Ishikawa (cell line): Measurements from ENCODE around the gene FAM25G.
A peak's percentile ranks its signal among the peaks of the same experiment; 100 is the strongest.

Source experiments
- CEBPB ChIP-seq: IDR thresholded peaks from 2 replicates; pipeline ENCODE4 v1.6.1; 2012
- CREB1 ChIP-seq: IDR thresholded peaks from 2 replicates; pipeline ENCODE4 v1.6.1; 2012; ENCODE audit warnings: low read depth
- EGR1 ChIP-seq: IDR thresholded peaks from 2 replicates; pipeline ENCODE4 v1.6.1; 2012
- EP300 ChIP-seq: IDR thresholded peaks from 2 replicates; pipeline ENCODE4 v1.6.1; 2012; ENCODE audit warnings: borderline replicate concordance
- FOXM1 ChIP-seq: IDR thresholded peaks from 2 replicates; pipeline ENCODE4 v1.6.1; 2012; ENCODE audit warnings: low read depth, borderline replicate concordance
- NFIC ChIP-seq: IDR thresholded peaks from 2 replicates; pipeline ENCODE4 v1.6.1; 2012
- RAD21 ChIP-seq: IDR thresholded peaks from 2 replicates; pipeline ENCODE4 v1.6.1; 2012; ENCODE audit warnings: low read depth
- TAF1 ChIP-seq: IDR thresholded peaks from 2 replicates; pipeline ENCODE4 v1.6.1; 2012; ENCODE audit warnings: low read depth, mild to moderate bottlenecking
- TCF12 ChIP-seq: IDR thresholded peaks from 2 replicates; pipeline ENCODE4 v1.6.1; 2012; ENCODE audit warnings: low read depth
- TEAD4 ChIP-seq: IDR thresholded peaks from 2 replicates; pipeline ENCODE4 v1.6.1; 2012
- YY1 ChIP-seq: IDR thresholded peaks from 2 replicates; pipeline ENCODE4 v1.6.1; 2012; ENCODE audit warnings: low read depth
- ZBTB7A ChIP-seq: IDR thresholded peaks from 2 replicates; pipeline ENCODE4 v1.6.1; 2012; ENCODE audit warnings: low read depth
- TF ChIP-seq, protein P1 (sequence below): IDR thresholded peaks from 2 replicates; pipeline ENCODE4 v1.6.1; 2012; ENCODE audit warnings: low read depth, mild to moderate bottlenecking
- TF ChIP-seq, protein P2 (sequence below): IDR thresholded peaks from 2 replicates; pipeline ENCODE4 v1.6.1; 2012
- TF ChIP-seq, protein P3 (sequence below): IDR thresholded peaks from 2 replicates; pipeline ENCODE4 v1.6.1; 2012

FAM25G gene

DNA sequence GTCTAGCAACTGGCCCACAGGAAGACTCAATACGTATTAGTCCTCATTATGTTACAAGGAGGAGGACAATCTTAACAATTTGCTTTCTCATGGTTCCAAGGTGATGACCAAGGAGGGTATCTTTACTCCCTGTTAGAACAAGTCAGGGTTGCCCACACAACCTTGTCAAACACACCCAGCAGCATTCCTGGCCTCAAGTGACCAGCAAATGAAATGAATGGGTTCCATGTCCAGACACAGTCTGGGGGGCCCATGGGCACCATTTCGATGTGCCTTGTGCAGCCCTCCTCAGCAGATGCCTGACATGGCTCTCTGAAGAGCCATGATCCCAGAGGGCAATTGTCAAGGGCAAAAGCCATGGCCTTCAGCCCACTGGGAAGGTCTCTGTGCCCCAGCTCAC lies 48.4 kb downstream of the FAM25G start:
- TF ChIP-seq, protein P1, sequence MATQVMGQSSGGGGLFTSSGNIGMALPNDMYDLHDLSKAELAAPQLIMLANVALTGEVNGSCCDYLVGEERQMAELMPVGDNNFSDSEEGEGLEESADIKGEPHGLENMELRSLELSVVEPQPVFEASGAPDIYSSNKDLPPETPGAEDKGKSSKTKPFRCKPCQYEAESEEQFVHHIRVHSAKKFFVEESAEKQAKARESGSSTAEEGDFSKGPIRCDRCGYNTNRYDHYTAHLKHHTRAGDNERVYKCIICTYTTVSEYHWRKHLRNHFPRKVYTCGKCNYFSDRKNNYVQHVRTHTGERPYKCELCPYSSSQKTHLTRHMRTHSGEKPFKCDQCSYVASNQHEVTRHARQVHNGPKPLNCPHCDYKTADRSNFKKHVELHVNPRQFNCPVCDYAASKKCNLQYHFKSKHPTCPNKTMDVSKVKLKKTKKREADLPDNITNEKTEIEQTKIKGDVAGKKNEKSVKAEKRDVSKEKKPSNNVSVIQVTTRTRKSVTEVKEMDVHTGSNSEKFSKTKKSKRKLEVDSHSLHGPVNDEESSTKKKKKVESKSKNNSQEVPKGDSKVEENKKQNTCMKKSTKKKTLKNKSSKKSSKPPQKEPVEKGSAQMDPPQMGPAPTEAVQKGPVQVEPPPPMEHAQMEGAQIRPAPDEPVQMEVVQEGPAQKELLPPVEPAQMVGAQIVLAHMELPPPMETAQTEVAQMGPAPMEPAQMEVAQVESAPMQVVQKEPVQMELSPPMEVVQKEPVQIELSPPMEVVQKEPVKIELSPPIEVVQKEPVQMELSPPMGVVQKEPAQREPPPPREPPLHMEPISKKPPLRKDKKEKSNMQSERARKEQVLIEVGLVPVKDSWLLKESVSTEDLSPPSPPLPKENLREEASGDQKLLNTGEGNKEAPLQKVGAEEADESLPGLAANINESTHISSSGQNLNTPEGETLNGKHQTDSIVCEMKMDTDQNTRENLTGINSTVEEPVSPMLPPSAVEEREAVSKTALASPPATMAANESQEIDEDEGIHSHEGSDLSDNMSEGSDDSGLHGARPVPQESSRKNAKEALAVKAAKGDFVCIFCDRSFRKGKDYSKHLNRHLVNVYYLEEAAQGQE: no peak
- no peak for TF ChIP-seq CREB1

DNA sequence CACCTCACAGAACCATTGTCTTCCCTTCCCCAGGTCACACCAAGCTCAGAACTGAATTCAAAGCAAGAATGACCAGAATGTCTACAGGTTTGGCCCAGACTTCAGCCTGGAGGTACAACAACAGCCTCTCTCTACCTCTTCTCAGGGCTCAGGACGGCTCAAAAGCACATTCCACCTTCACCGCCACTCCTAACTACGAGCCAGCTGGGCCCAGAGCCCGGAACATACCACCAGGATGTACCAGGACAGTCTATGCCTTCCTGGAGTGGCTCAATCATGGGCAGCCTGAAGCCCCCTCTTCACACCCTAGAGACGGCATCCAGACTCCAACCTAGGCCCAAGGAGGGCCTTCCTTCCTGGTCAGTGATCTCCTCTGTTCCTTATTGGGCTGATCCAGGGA lies 49.1 kb downstream of the FAM25G start:
- no peak for TF ChIP-seq CREB1
- no peak for TF ChIP-seq EP300
- TF ChIP-seq, protein P2, sequence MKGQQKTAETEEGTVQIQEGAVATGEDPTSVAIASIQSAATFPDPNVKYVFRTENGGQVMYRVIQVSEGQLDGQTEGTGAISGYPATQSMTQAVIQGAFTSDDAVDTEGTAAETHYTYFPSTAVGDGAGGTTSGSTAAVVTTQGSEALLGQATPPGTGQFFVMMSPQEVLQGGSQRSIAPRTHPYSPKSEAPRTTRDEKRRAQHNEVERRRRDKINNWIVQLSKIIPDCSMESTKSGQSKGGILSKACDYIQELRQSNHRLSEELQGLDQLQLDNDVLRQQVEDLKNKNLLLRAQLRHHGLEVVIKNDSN: no peak
- no peak for TF ChIP-seq FOXM1
- no peak for TF ChIP-seq YY1
- no peak for TF ChIP-seq TCF12
- no peak for TF ChIP-seq TAF1
- no peak for TF ChIP-seq EGR1
- no peak for TF ChIP-seq NFIC
- no peak for TF ChIP-seq ZBTB7A

DNA sequence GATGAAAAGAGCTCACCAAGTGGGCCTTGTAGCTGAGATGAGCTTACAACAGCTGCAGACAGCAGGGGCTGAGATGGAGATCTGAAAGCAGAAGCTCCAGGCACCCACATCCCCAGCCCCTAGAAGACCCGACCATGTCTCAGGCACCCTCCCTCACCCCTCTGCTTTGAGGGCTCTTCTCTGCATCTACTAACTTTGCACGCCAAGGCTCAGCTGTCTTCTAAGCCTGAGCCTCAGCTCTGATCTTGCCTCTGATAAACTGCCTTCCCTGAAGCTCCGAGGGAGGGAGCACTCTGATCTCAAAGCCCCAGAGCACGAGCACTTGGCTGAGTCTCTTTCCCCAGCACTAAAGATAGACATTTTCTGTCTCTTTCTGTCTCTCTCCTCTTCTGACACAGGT lies 49.6 kb downstream of the FAM25G start:
- TF ChIP-seq NFIC (no peak), RAD21 (no peak), EP300 (no peak), CEBPB (no peak), YY1 (no peak), CREB1 (no peak), TEAD4 (no peak), TCF12 (no peak), FOXM1 (no peak), EGR1 (no peak), ZBTB7A (no peak), TAF1 (no peak)
- TF ChIP-seq, protein P2: no peak
- TF ChIP-seq, protein P3, sequence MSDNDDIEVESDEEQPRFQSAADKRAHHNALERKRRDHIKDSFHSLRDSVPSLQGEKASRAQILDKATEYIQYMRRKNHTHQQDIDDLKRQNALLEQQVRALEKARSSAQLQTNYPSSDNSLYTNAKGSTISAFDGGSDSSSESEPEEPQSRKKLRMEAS: no peak
- TF ChIP-seq, protein P1: no peak

DNA sequence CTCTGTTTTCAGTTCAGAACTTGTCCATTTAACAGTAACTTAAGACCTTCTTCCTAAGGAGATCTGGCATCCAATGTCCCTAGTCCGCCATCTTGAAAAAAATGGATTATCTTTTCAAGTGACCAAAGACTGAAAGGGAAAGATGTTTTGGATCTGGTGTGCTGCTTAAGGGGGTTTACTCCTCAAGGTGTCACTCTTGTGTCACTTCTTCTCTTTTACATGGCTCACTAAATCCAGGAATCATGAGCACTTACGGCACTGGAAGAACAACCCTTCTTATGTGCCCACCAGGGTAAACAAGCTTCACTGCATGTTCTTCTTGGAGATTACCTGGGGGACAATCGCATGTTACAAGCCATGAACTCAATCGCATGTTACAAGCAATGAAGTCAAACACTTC lies 51.3 kb downstream of the FAM25G start:
- TF ChIP-seq RAD21 (peak; percentile 15; the same call in 1 of the 2 replicates), NFIC (no peak)

DNA sequence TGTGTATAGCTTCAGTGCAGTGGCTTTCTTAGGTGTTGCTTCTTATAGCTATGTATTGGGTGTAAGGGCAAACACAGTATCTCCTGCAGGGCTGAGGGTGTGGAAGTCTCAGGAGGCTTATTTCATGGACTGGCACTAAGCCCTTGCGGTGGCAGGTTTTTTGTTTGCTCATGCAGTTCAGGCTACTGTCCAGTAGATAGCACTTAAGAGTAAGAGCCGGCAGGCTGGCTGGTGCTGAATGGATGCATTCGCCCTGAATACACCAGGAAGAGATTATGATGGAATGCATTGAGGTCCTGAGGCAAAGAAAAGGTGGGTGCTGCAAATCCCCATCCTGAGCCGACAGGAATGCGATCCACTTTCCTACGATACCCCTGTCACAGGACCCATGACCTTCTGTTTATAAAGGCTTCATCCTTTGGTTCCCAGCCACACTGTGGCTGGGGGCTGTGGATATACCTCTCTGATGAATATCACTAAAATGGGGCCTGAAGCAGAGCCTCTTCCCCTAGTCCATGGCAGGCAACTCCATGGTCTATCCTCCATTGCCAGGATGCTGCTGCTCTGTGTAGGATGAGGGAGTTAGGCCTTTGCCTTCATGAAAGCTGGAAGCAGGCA lies 52.5 kb downstream of the FAM25G start:
- TF ChIP-seq EGR1: no peak
- TF ChIP-seq RAD21: peak; percentile 63
